GM18505 (cell line): ENCODE measurements around the gene ISOC2.

Experiments
- ATAC-seq: cut with Tn5 transposase; IDR thresholded peaks from one replicate; pipeline ENCODE4 v1.9.1; 2021; ENCODE audit not compliant: unreplicated experiment
- POLR2A ChIP-seq: IDR thresholded peaks from 4 replicates; pipeline ENCODE4 v1.6.1; 2011; ENCODE audit warnings: borderline replicate concordance; ENCODE audit not compliant: insufficient read depth, insufficient read length; ENCODE audit errors: extremely low read depth

Gene ISOC2

DNA sequence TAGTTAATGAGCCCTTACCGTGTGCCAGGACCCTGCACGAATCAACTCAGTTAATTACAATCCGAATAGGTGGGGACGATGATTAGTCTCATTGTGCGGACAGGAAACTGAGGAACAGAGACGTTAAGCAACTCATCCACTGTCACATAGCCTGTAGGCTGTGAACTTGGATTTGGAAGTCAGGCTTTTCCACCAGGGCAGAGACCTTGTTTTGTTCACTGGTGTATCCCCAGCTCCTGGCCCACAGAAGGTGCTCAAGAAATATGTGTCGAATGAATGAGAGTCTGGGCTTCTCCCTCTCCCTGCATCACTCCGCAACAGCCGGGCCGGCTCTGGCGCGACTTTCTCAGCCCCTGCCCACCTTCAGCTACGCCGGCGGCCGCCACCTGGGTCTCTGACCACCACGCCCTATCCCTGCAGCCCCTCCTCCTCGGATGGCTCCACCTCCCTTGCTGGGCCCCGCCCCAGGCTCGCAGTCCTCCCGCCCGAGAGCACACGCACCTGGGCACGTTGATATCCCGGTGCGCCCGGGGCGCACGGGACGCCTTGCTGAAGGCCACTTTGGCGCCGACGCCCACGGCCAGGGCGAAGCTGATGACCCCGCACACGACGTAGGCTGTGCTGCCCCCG is 19.6 kb downstream of the ISOC2 start:
- no peak for TF ChIP-seq POLR2A
- ATAC-seq, result no peak

- no peak for TF ChIP-seq POLR2A
- ATAC-seq, result no peak
Observed at GRCh38 chr19:55441319-55441691, 20.1 kb downstream of the ISOC2 start.

DNA sequence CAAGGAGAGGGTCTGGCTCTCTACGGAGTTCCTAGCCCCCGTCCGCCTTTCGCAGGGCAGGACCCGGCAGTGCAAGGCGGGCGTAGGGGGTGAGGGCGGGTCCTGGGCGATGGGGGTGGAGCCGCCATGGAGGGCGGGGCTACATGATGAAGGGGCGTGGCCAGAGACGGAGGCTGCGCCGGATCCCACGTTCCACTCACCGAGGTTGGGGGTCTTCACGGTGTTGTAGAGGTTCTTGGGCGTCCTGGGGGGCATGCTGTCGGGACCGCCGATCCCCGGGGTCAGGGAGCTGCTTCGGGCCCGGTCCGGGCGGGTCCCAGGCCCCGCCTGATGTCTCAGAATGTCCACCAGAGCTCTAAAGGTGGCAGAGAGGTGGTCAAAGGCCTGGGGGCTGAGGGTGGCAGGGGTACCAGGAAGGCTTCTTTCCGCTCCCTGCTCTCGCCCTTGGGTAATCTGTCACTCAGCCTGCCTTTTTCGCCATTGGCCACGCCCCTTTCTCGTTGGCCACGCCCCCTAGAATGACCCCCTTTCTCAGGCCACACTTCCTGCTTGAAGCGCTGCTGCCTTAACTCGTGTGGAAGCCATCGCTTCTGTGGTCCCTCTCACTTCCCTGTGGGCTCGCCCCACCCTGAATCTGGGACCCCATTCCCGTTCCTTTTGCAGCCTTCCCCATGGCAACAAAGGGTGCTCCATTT is 20.9 kb downstream of the ISOC2 start:
- ATAC-seq, result no peak

GRCh38 chr19:55439052-55439451 is 22.4 kb downstream of the ISOC2 start:
- ATAC-seq, result no peak
- no peak for TF ChIP-seq POLR2A

More for the DNA sequence above, 20.9 kb downstream of the ISOC2 start:
- TF ChIP-seq POLR2A, result no peak

DNA sequence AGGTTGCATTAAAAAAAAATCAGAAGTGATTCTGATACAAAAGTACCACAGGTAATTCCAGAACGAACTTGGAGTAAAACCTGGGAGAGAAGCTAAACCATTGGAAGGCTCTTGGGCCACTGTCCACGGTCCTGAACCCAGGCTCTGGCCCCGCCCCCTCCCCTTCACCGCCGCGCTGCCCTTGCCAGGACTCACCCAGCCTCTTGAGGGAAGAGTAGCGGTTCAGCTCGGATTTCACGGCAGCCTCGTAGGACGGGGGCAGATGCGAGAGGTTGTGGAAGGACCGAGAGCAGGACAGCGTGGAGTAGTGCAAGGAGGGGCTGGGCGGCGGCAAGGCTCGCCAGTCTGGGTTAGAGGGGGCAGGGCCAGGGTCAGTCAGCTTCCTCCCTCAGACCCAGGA is 24.0 kb downstream of the ISOC2 start:
- ATAC-seq, result no peak
- TF ChIP-seq POLR2A, result no peak

DNA sequence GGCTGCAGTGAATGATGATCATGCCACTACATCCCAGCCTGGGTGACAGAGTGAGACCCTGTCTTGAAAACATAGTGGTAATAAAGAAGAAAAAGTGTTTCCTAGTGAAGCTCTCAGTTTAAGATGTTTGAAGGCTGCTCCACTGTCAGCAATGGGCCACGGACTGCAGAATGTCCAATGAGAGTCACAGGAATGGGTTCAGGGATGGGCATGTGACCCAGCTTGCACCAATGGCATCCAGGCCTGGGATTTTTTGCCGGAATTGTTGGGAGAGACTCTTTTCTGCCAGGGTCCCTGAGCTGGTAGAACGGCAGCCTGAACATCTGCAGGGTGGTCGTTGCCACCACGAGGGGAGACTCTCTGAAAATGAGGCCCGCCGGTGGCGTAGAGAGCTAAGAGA is 24.6 kb downstream of the ISOC2 start:
- ATAC-seq, result no peak
- no peak for TF ChIP-seq POLR2A

DNA sequence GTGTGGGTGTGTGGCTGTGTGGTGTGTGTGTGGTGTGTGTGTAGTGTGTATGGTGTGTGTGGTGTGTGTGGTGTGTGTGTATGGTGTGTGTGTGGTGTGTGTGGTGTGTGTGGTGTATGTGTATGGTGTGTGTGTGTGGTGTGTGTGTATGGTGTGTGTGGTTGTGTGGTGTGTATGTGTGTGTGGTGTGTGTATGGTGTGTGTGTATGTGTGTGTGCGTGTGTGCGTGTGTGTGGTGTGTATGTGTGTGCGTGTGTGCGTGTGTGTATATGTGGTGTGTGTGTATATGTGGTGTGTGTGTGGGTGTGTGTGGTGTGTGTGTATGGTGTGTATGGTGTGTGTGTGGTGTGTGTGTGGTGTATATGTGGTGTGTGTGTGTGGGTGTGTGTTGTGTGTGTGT is 26.4 kb downstream of the ISOC2 start:
- TF ChIP-seq POLR2A, result no peak

DNA sequence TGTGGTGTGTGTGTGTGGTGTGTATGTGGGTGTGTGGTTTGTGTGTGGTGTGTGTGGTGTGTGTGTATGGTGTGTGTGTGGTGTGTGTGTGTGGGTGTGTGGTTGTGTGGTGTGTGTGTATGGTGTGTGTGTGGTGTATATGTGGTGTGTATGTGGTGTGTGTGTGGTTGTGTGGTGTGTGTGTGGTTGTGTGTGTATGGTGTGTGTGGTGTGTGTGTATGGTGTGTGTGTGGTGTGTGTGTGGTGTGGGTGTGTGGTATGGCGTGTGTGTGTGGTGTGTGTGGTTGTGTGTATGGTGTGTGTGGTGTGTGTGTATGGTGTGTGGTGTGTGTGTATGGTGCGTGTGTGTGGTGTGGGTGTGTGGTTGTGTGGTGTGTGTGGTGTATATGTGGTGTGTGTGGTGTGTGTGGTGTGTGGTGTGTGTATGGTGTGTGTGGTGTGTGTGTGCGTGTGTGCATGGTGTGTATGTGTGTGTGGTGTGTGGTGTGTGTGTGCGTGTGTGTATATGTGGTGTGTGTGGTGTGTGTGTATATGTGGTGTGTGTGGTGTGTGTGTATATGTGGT is 27.0 kb downstream of the ISOC2 start:
- TF ChIP-seq POLR2A, result no peak

More for the DNA sequence above, 26.4 kb downstream of the ISOC2 start:
- no peak for ATAC-seq

DNA sequence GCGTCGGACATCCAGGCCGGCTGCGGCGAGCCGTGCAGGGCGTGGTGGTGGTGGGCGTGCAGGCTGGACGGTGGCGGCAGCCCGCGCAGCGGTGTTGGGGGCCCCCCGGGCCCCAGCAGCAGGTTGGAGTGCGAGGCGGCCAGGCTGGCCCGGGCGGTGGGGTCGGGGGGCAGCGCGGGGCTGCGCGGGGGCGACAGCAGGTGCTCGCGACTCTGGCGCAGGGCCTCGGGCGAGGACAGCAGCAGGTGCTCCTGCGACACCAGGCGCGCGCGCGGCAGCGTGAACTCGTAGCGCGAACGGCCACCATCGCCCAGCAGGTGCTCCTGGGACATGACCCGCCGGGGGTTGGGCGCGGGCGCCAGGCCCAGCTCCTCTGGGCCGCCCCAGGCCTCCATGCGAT is 28.1 kb downstream of the ISOC2 start:
- ATAC-seq, result no peak
- TF ChIP-seq POLR2A, result no peak

More for the DNA sequence above, 27.0 kb downstream of the ISOC2 start:
- ATAC-seq, result no peak

GRCh38 chr19:55432241-55432959 is 29.0 kb downstream of the ISOC2 start:
- no peak for TF ChIP-seq POLR2A
- ATAC-seq, result no peak

GRCh38 chr19:55431183-55431582 is 30.3 kb downstream of the ISOC2 start:
- TF ChIP-seq POLR2A, result no peak
- ATAC-seq, result no peak

- no peak for TF ChIP-seq POLR2A
- no peak for ATAC-seq
Observed at GRCh38 chr19:55426042-55426441, 35.4 kb downstream of the ISOC2 start.

DNA sequence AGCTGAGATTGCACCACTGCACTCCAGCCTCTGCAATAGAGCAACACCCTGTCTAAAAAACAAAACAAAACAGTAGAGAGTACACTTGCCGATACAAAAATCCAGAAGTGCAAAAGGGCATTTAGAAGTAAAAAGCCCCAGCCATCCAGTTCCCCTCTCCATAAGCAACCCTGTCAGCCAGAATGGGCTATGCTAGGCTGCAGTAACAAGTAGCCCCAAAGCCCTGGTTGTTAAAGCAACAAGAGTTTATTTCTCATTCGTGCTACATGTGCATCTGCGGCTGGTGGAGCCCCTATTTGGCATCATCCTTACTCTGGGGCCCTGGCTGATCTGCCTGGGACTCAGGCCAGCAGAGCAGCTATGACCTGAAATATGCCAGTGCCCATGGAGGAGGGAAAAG is 36.9 kb downstream of the ISOC2 start:
- TF ChIP-seq POLR2A, result no peak
- ATAC-seq, result no peak
